Trophoblast cell (in vitro differentiated cells and primary cell): ENCODE results near the gene DDO.

Source experiments
- DNase-seq, 2 donors: peaks; one replicate each; pipeline ENCODE4 v3.0.0-alpha.2; 2016
- H2AFZ ChIP-seq: 2 replicates; pipeline ENCODE4 v1.6.1; 2013; ENCODE audit warnings: low read length, moderate library complexity, mild to moderate bottlenecking; ENCODE audit not compliant: insufficient read depth, poor library complexity
- H2AK5ac ChIP-seq: 2 replicates; pipeline ENCODE4 v1.6.1; 2013; ENCODE audit warnings: mild to moderate bottlenecking, low read length
- H2BK120ac ChIP-seq: 2 replicates; pipeline ENCODE4 v1.6.1; 2013; ENCODE audit warnings: low read length, mild to moderate bottlenecking, moderate library complexity; ENCODE audit not compliant: insufficient read depth, poor library complexity
- H2BK12ac ChIP-seq: 2 replicates; pipeline ENCODE4 v1.6.1; 2013; ENCODE audit warnings: mild to moderate bottlenecking, low read length, moderate library complexity
- H2BK5ac ChIP-seq: 2 replicates; pipeline ENCODE4 v1.6.1; 2013; ENCODE audit warnings: low read length, low read depth, moderate library complexity, mild to moderate bottlenecking; ENCODE audit not compliant: poor library complexity
- H3K14ac ChIP-seq: 2 replicates; pipeline ENCODE4 v1.6.1; 2013; ENCODE audit warnings: mild to moderate bottlenecking, low read length
- H3K18ac ChIP-seq: 2 replicates; pipeline ENCODE4 v1.6.1; 2013; ENCODE audit warnings: mild to moderate bottlenecking, low read length
- H3K23ac ChIP-seq: 2 replicates; pipeline ENCODE4 v1.6.1; 2013; ENCODE audit warnings: low read length
- H3K27ac ChIP-seq: 2 replicates; pipeline ENCODE4 v1.5.1; 2013; ENCODE audit warnings: low read depth, mild to moderate bottlenecking, inconsistent platforms, low read length, moderate library complexity
- H3K27me3 ChIP-seq: 2 replicates; pipeline ENCODE4 v1.6.1; 2013; ENCODE audit warnings: inconsistent platforms, mild to moderate bottlenecking, low read length, moderate library complexity; ENCODE audit not compliant: insufficient read depth
- H3K36me3 ChIP-seq, 2 experiments: 1 replicate in 1 of 2; 2 replicates in 1 of 2; pipeline ENCODE4 v1.6.1; 2013; ENCODE audit warnings: low read length in 2 of 2, mild to moderate bottlenecking in 2 of 2, moderate library complexity in 1 of 2; ENCODE audit not compliant: insufficient read depth in 2 of 2, control insufficient read depth in 1 of 2
- H3K4ac ChIP-seq: 2 replicates; pipeline ENCODE4 v1.6.1; 2013; ENCODE audit warnings: low read depth, mild to moderate bottlenecking, low read length, moderate library complexity
- H3K4me1 ChIP-seq, 2 experiments: 1 replicate in 1 of 2; 2 replicates in 1 of 2; pipeline ENCODE4 v1.6.1; 2013; ENCODE audit warnings: low read length in 2 of 2, mild to moderate bottlenecking in 2 of 2, moderate library complexity in 1 of 2; ENCODE audit not compliant: insufficient read depth in 2 of 2, control insufficient read depth in 1 of 2
- H3K4me2 ChIP-seq: 2 replicates; pipeline ENCODE4 v1.6.1; 2013; ENCODE audit warnings: inconsistent platforms, mild to moderate bottlenecking, low read length, moderate library complexity
- H3K4me3 ChIP-seq: 2 replicates; pipeline ENCODE4 v1.5.1; 2013; ENCODE audit warnings: mild to moderate bottlenecking, low read depth, low read length, inconsistent platforms
- H3K79me1 ChIP-seq: one replicate; pipeline ENCODE4 v1.6.1; 2013; ENCODE audit warnings: low read length
- H3K79me2 ChIP-seq: 2 replicates; pipeline ENCODE4 v1.6.1; 2013; ENCODE audit warnings: low read length, mild to moderate bottlenecking; ENCODE audit not compliant: control insufficient read depth, insufficient read depth, poor library complexity
- H3K9ac ChIP-seq: 2 replicates; pipeline ENCODE4 v1.6.1; 2013; ENCODE audit warnings: mild to moderate bottlenecking, low read length
- H3K9me3 ChIP-seq: 2 replicates; pipeline ENCODE4 v1.6.1; 2013; ENCODE audit warnings: low read depth, mild to moderate bottlenecking, control low read depth, inconsistent platforms, low read length; ENCODE audit not compliant: insufficient read depth
- H4K12ac ChIP-seq: 2 replicates; pipeline ENCODE4 v1.6.1; 2013; ENCODE audit warnings: low read depth, mild to moderate bottlenecking, low read length, moderate library complexity
- H4K8ac ChIP-seq: 2 replicates; pipeline ENCODE4 v1.6.1; 2013; ENCODE audit warnings: low read depth, mild to moderate bottlenecking, low read length, moderate library complexity
- H4K91ac ChIP-seq: one replicate; pipeline ENCODE4 v1.6.1; 2013; ENCODE audit warnings: low read depth, mild to moderate bottlenecking, low read length, moderate library complexity
- WGBS: extraction: QIAGEN DNeasy Blood & Tissue Kit; methylation state at CpG from one replicate; pipeline ENCODE4 v1.1.7; 2013; ENCODE audit warnings: missing lambda C conversion rate; ENCODE audit not compliant: insufficient read length, insufficient coverage; ENCODE audit errors: extremely low coverage; 5-methylcytosine and 5-hydroxymethylcytosine counted together

DDO gene

GRCh38 chr6:110359556-110359955 lies 55.8 kb downstream of the DDO start:
- no peak overlapping the region for H3K4ac ChIP-seq

GRCh38 chr6:110358553-110359160 lies 56.7 kb downstream of the DDO start:
- Histone ChIP-seq H2AFZ (peak overlapping the region; percentile 96), H3K9ac (peak overlapping the region; percentile 72), H2BK12ac (peak overlapping the region; percentile 75), H3K79me2 (peaks cover 6% of the 10 kb centered on the region), H4K91ac (peak overlapping the region; percentile 65), H3K9me3 (no peaks in the 10 kb centered on the region), H2BK5ac (peak overlapping the region; percentile 83), H3K14ac (peak overlapping the region; percentile 96), H4K8ac (peak overlapping the region; percentile 77), H3K79me1 (peaks cover 36% of the 10 kb centered on the region), H3K23ac (no peak overlapping the region), H3K4me1 (peaks cover 9 to 27% of the 10 kb centered on the region in 2 experiments), H3K4me2 (peak overlapping the region; percentile 74), H3K36me3 (no peaks in the 10 kb centered on the region), H3K27me3 (no peaks in the 10 kb centered on the region), H2BK120ac (peak overlapping the region; percentile 95), H3K27ac (peak overlapping the region; percentile 50), H4K12ac (peak overlapping the region; percentile 79), H2AK5ac (peak overlapping the region; percentile 96), H3K4me3 (peak overlapping the region; percentile 69), H3K18ac (peak overlapping the region; percentile 84), H3K4ac (peak overlapping the region; percentile 67)
- no peak for DNase-seq
- no CpG with 5 or more reads among the region's 13 CpGs for WGBS

More at GRCh38 chr6:110359556-110359955, 55.8 kb downstream of the DDO start:
- no peak overlapping the region for H3K18ac ChIP-seq
- H3K36me3 ChIP-seq, result no peaks in the 10 kb centered on the region
- no peak overlapping the region for H2AFZ ChIP-seq
- no peak overlapping the region for H2BK120ac ChIP-seq
- no peaks in the 10 kb centered on the region for H3K9me3 ChIP-seq
- WGBS, result no CpG with 5 or more reads among the region's 5 CpGs
- no peak overlapping the region for H3K4me3 ChIP-seq
- H3K79me2 ChIP-seq, result peaks cover 6% of the 10 kb centered on the region
- no peak overlapping the region for H3K9ac ChIP-seq
- H2AK5ac ChIP-seq, result no peak overlapping the region
- no peaks in the 10 kb centered on the region for H3K27me3 ChIP-seq
- H3K4me2 ChIP-seq, result no peak overlapping the region
- H3K23ac ChIP-seq, result no peak overlapping the region
- peaks cover 42% of the 10 kb centered on the region for H3K79me1 ChIP-seq
- H2BK12ac ChIP-seq, result no peak overlapping the region
- peak overlapping the region; percentile 72 for H4K91ac ChIP-seq
- H4K8ac ChIP-seq, result no peak overlapping the region
- no peak overlapping the region for H4K12ac ChIP-seq
- H3K4me1 ChIP-seq, result peaks cover 13 to 34% of the 10 kb centered on the region in 2 experiments
- DNase-seq, result no peak
- H3K14ac ChIP-seq, result no peak overlapping the region
- no peak overlapping the region for H2BK5ac ChIP-seq
- no peak overlapping the region for H3K27ac ChIP-seq

GRCh38 chr6:110357664-110358552 lies 57.5 kb downstream of the DDO start, which contains the start of gene METTL24:
Gene METTL24, minus strand, starts transcription at chr6:110358349. Its CDS starts 77 bp downstream, at chr6:110358272.
- peak within 1 kb of the TSS; percentile 72 for H4K91ac ChIP-seq
- H3K27ac ChIP-seq, result peak within 1 kb of the TSS; percentile 50
- peak within 1 kb of the TSS; percentile 77 for H4K8ac ChIP-seq
- H4K12ac ChIP-seq, result peak within 1 kb of the TSS; percentile 79
- no peaks in the 10 kb centered on the region for H3K36me3 ChIP-seq
- peak within 1 kb of the TSS; percentile 83 for H2BK5ac ChIP-seq
- H2AFZ ChIP-seq, result peak within 1 kb of the TSS; percentile 96
- peak within 1 kb of the TSS; percentile 69 for H3K4me3 ChIP-seq
- H3K23ac ChIP-seq, result no peak within 1 kb of the TSS
- DNase-seq, result peak in 1 of 2 donors; percentile 11
- peak within 1 kb of the TSS; percentile 96 for H3K14ac ChIP-seq
- no peaks in the 10 kb centered on the region for H3K27me3 ChIP-seq
- peak within 1 kb of the TSS; percentile 96 for H2AK5ac ChIP-seq
- peaks cover 6% of the 10 kb centered on the region for H3K79me2 ChIP-seq
- H3K9me3 ChIP-seq, result no peaks in the 10 kb centered on the region
- H2BK12ac ChIP-seq, result peak within 1 kb of the TSS; percentile 75
- H3K9ac ChIP-seq, result peak within 1 kb of the TSS; percentile 80
- H3K18ac ChIP-seq, result peak within 1 kb of the TSS; percentile 84
- peak within 1 kb of the TSS; percentile 95 for H2BK120ac ChIP-seq
- H3K79me1 ChIP-seq, result peaks cover 36% of the 10 kb centered on the region
- H3K4ac ChIP-seq, result peak within 1 kb of the TSS; percentile 67
- WGBS, result no CpG with 5 or more reads among the region's 107 CpGs
- H3K4me2 ChIP-seq, result peak within 1 kb of the TSS; percentile 74
- peaks cover 9 to 28% of the 10 kb centered on the region in 2 experiments for H3K4me1 ChIP-seq

DNA sequence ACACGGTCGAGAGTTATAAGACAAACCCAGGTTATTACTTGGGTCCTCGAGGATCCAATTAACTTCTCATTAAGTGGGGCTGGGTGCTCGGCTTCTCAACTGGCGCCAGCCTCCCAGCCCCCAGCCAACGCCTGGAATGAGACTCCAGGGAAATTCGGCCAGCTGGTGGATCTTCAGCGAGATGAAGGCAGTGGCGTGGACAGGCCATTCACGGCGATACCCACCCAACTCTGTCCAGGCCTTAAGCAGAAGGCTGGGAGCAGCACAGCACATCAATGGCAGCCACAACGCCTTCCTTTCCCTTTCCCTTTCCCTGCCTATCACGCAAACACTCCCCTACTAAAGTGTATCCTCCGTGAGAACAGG lies 58.1 kb downstream of the DDO start:
- peak overlapping the region; percentile 8 for H4K8ac ChIP-seq
- no CpG with 5 or more reads among the region's 14 CpGs for WGBS
- no peak overlapping the region for H4K12ac ChIP-seq
- H2BK5ac ChIP-seq, result peak overlapping the region; percentile 41
- H3K79me1 ChIP-seq, result peaks cover 36% of the 10 kb centered on the region
- no peaks in the 10 kb centered on the region for H3K9me3 ChIP-seq
- no peaks in the 10 kb centered on the region for H3K36me3 ChIP-seq
- no peaks in the 10 kb centered on the region for H3K27me3 ChIP-seq
- peak overlapping the region; percentile 43 for H3K18ac ChIP-seq
- peak overlapping the region; percentile 65 for H4K91ac ChIP-seq
- H3K4me2 ChIP-seq, result peak overlapping the region; percentile 74
- peak overlapping the region; percentile 12 for H2AFZ ChIP-seq
- H2AK5ac ChIP-seq, result peak overlapping the region; percentile 2
- peak overlapping the region; percentile 80 for H3K9ac ChIP-seq
- peak overlapping the region; percentile 7 for H3K4ac ChIP-seq
- peak overlapping the region; percentile 14 for H3K14ac ChIP-seq
- H3K23ac ChIP-seq, result no peak overlapping the region
- peak overlapping the region; percentile 55 for H2BK120ac ChIP-seq
- peak overlapping the region; percentile 24 for H3K27ac ChIP-seq
- H3K4me1 ChIP-seq, result peaks cover 9 to 28% of the 10 kb centered on the region in 2 experiments
- no peak for DNase-seq
- peak overlapping the region; percentile 55 for H3K4me3 ChIP-seq
- peak overlapping the region; percentile 14 for H2BK12ac ChIP-seq
- peaks cover 6% of the 10 kb centered on the region for H3K79me2 ChIP-seq
